Activated CD8-positive, alpha-beta memory T cell treated with anti-CD3 and anti-CD28 coated beads, Interleukin-2, amount 10 ng/mL, durations not matched to agents 7 days and 5 days (primary cell): ENCODE results near the gene DAB1. TPM values are rescaled to one million over a fixed set of nuclear protein-coding genes. Genes with fewer than 3 reads are reported as not detected.

ENCODE experiments used
- ATAC-seq: fragments of 150-1000 bp; cut with Tn5 transposase; one replicate; pipeline ENCODE4 v1.10.0; 2021; ENCODE audit warnings: moderate library complexity
- CTCF ChIA-PET: fragments of 350-600 bp; sonication (Branson Sonifier 250); formaldehyde crosslinking; loops from one replicate; lab custom pipeline; 2021; ENCODE audit warnings: antibody characterized with exemption; lab: Charles Lee
- DNase-seq: peaks from one replicate; pipeline ENCODE4 v3.0.0-alpha.2; 2020
- H3K27ac Mint-ChIP-seq: one replicate; pipeline ENCODE4 v1.8.0; 2021; ENCODE audit warnings: mild to moderate bottlenecking, mixed read lengths
- H3K27me3 Mint-ChIP-seq: one replicate; pipeline ENCODE4 v1.8.0; 2021; ENCODE audit warnings: mixed read lengths
- H3K36me3 Mint-ChIP-seq: one replicate; pipeline ENCODE4 v1.8.0; 2021; ENCODE audit warnings: mild to moderate bottlenecking, mixed read lengths
- H3K4me1 Mint-ChIP-seq: one replicate; pipeline ENCODE4 v1.8.0; 2021; ENCODE audit warnings: mixed read lengths
- H3K4me3 Mint-ChIP-seq: one replicate; pipeline ENCODE4 v1.8.0; 2021; ENCODE audit warnings: mild to moderate bottlenecking, moderate library complexity, mixed read lengths
- H3K9me3 Mint-ChIP-seq: one replicate; pipeline ENCODE4 v1.8.0; 2022; ENCODE audit warnings: low read depth, mixed read lengths
- total RNA-seq, 2 experiments: library from RNA; stranded (reverse); gene quantifications; one replicate each; pipeline ENCODE4 v1.2.3, GENCODE V29; 2021

DAB1 gene
- total RNA-seq, 2 experiments from 2014 or later, result 0.15 TPM; not detected in 1

GRCh38 chr1:56964349-56965017, 459.4 kb downstream of the DAB1 start:
- H3K4me1 Mint-ChIP-seq, result no peaks in the 10 kb centered on the region
- no peak for DNase-seq
- H3K36me3 Mint-ChIP-seq, result no peaks in the 10 kb centered on the region
- H3K4me3 Mint-ChIP-seq, result no peak overlapping the region
- CTCF ChIA-PET, result no interaction called here
- H3K9me3 Mint-ChIP-seq, result peaks cover 4% of the 10 kb centered on the region
- no peak overlapping the region for H3K27ac Mint-ChIP-seq
- H3K27me3 Mint-ChIP-seq, result no peaks in the 10 kb centered on the region
- no peak for ATAC-seq

GRCh38 chr1:56963667-56964066, 460.2 kb downstream of the DAB1 start:
- ATAC-seq, result no peak
- Mint-ChIP-seq H3K4me3 (no peak overlapping the region), H3K9me3 (peaks cover 1% of the 10 kb centered on the region), H3K36me3 (no peaks in the 10 kb centered on the region), H3K27ac (no peak overlapping the region), H3K27me3 (no peaks in the 10 kb centered on the region), H3K4me1 (no peaks in the 10 kb centered on the region)
- DNase-seq, result no peak
- CTCF ChIA-PET, result no interaction called here

GRCh38 chr1:56961426-56961825, 462.4 kb downstream of the DAB1 start:
- no peaks in the 10 kb centered on the region for H3K36me3 Mint-ChIP-seq
- CTCF ChIA-PET, result no interaction called here
- no peak for ATAC-seq

GRCh38 chr1:56958526-56958925, 465.3 kb downstream of the DAB1 start:
- Mint-ChIP-seq H3K4me3 (no peak overlapping the region), H3K9me3 (no peaks in the 10 kb centered on the region), H3K4me1 (no peaks in the 10 kb centered on the region), H3K36me3 (no peaks in the 10 kb centered on the region), H3K27ac (no peak overlapping the region), H3K27me3 (no peaks in the 10 kb centered on the region)
- CTCF ChIA-PET, result no interaction called here
- no peak for DNase-seq
- ATAC-seq, result no peak

More at GRCh38 chr1:56961426-56961825, 462.4 kb downstream of the DAB1 start:
- Mint-ChIP-seq H3K27me3 (no peaks in the 10 kb centered on the region), H3K9me3 (no peaks in the 10 kb centered on the region), H3K27ac (no peak overlapping the region), H3K4me1 (no peaks in the 10 kb centered on the region), H3K4me3 (no peak overlapping the region)
- DNase-seq, result no peak

GRCh38 chr1:56957931-56958330, 465.9 kb downstream of the DAB1 start:
- Mint-ChIP-seq H3K36me3 (no peaks in the 10 kb centered on the region), H3K27ac (no peak overlapping the region), H3K27me3 (no peaks in the 10 kb centered on the region), H3K4me3 (no peak overlapping the region), H3K4me1 (no peaks in the 10 kb centered on the region), H3K9me3 (no peaks in the 10 kb centered on the region)
- no peak for ATAC-seq
- DNase-seq, result no peak
- CTCF ChIA-PET, result no interaction called here

- ATAC-seq (no peak), DNase-seq (no peak)
- no peaks in the 10 kb centered on the region for H3K27me3 Mint-ChIP-seq
- H3K36me3 Mint-ChIP-seq, result no peaks in the 10 kb centered on the region
- no peak overlapping the region for H3K4me3 Mint-ChIP-seq
- H3K27ac Mint-ChIP-seq, result no peak overlapping the region
- CTCF ChIA-PET, result no interaction called here
- H3K9me3 Mint-ChIP-seq, result no peaks in the 10 kb centered on the region
- H3K4me1 Mint-ChIP-seq, result no peaks in the 10 kb centered on the region
Observed at GRCh38 chr1:56954664-56955063, 469.2 kb downstream of the DAB1 start.

- Mint-ChIP-seq H3K27me3 (no peaks in the 10 kb centered on the region), H3K27ac (no peak overlapping the region), H3K36me3 (no peaks in the 10 kb centered on the region), H3K9me3 (no peaks in the 10 kb centered on the region), H3K4me3 (no peak overlapping the region), H3K4me1 (no peaks in the 10 kb centered on the region)
- ATAC-seq (no peak), DNase-seq (no peak)
- CTCF ChIA-PET, result no interaction called here
Observed at GRCh38 chr1:56953386-56953785, 470.5 kb downstream of the DAB1 start.

GRCh38 chr1:56952501-56952900, 471.4 kb downstream of the DAB1 start:
- no peak for ATAC-seq
- Mint-ChIP-seq H3K36me3 (no peaks in the 10 kb centered on the region), H3K4me1 (no peaks in the 10 kb centered on the region), H3K9me3 (no peaks in the 10 kb centered on the region), H3K27ac (no peak overlapping the region), H3K27me3 (no peaks in the 10 kb centered on the region), H3K4me3 (no peak overlapping the region)
- no peak for DNase-seq
- CTCF ChIA-PET, result no interaction called here

GRCh38 chr1:56948403-56949023, 475.3 kb downstream of the DAB1 start:
- Mint-ChIP-seq H3K27me3 (no peaks in the 10 kb centered on the region), H3K27ac (no peak overlapping the region), H3K9me3 (no peaks in the 10 kb centered on the region), H3K36me3 (no peaks in the 10 kb centered on the region), H3K4me3 (no peak overlapping the region), H3K4me1 (no peaks in the 10 kb centered on the region)
- CTCF ChIA-PET, result no interaction called here
- DNase-seq (no peak), ATAC-seq (no peak)
